NT2/D1 (cell line): ENCODE results near the gene KPNA2.

Source experiments
- YY1 ChIP-seq: IDR thresholded peaks from 2 replicates; pipeline ENCODE4 v1.6.1; 2011; ENCODE audit not compliant: insufficient read length, insufficient read depth
- ZNF274 ChIP-seq: IDR thresholded peaks from 2 replicates; pipeline ENCODE4 v1.6.1; 2011; ENCODE audit warnings: mild to moderate bottlenecking, low read depth, low read length

DNA sequence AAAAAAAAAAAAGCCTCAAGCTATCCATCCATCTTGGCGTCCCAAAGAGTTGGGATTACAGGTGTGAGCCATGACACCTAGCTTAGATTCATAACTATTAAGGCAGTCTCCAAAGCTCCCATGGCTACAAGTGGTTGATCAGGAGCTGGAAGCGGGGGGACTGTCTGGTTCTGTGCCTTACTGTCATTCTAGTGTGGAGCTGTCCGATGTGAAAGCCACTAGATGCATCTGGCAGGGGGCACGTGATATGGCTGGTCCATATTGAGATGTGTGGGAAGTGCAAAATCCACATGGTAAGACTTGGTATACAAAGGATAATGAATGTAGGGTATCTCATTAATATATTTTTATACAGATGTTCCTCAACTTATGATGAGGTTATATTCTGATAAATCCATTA, 38.7 kb downstream of the KPNA2 start:
- TF ChIP-seq YY1 = no peak
- TF ChIP-seq ZNF274 = no peak
